Measurements from ENCODE around the gene PCDHA7.
"Not testable (repeated sequence)": the region's sequence is repeated elsewhere in the genome, so short reads cannot be mapped to it uniquely, and the experiment has no call there.

The PCDHA7 gene

GRCh38 chr5:140857177-140857986 is 23.3 kb downstream of the PCDHA7 start:
- no peak for DNase-seq (ENCODE audit: low read depth in 2 of 2)

GRCh38 chr5:140857987-140858240 is 23.8 kb downstream of the PCDHA7 start:
- no peak for DNase-seq (ENCODE audit: low read depth in 2 of 2)

GRCh38 chr5:140862441-140863295 is 28.6 kb downstream of the PCDHA7 start:
- DNase-seq (ENCODE audit: low read depth in 2 of 2) = no peak

- DNase-seq (ENCODE audit: low read depth in 2 of 2) = no peak
Observed at GRCh38 chr5:140868721-140869554, 34.9 kb downstream of the PCDHA7 start, which contains the start of gene PCDHA11. TSS of gene PCDHA11 (plus strand) at chr5:140868957. CDS start at chr5:140869104, 147 bp downstream.

GRCh38 chr5:140869555-140869886 is 35.5 kb downstream of the PCDHA7 start:
- DNase-seq (ENCODE audit: low read depth in 2 of 2) = no peak

GRCh38 chr5:140870221-140871201 is 36.4 kb downstream of the PCDHA7 start:
- no peak for DNase-seq (ENCODE audit: low read depth in 2 of 2)

GRCh38 chr5:140875085-140876065 is 41.3 kb downstream of the PCDHA7 start, which contains the start of gene PCDHA12:
TSS of gene PCDHA12 (plus strand) at chr5:140875308. CDS start at chr5:140875473, 165 bp downstream.
- DNase-seq (ENCODE audit: low read depth in 2 of 2) = no peak

- DNase-seq (ENCODE audit: low read depth in 2 of 2) = not testable (repeated sequence)
Observed at GRCh38 chr5:140876541-140877261, 42.6 kb downstream of the PCDHA7 start.

GRCh38 chr5:140877262-140877581 is 43.2 kb downstream of the PCDHA7 start:
- no peak for DNase-seq (ENCODE audit: low read depth in 2 of 2)

GRCh38 chr5:140881889-140882590 is 48.0 kb downstream of the PCDHA7 start, which contains the start of gene PCDHA13:
TSS of gene PCDHA13 (plus strand) at chr5:140882124. CDS start at chr5:140882269, 145 bp downstream.
- no peak for DNase-seq (ENCODE audit: low read depth in 2 of 2)

GRCh38 chr5:140882591-140882899 is 48.5 kb downstream of the PCDHA7 start:
- no peak for DNase-seq (ENCODE audit: low read depth in 2 of 2)

- no peak for DNase-seq (ENCODE audit: low read depth in 2 of 2)
Observed at GRCh38 chr5:140883373-140883772, 49.3 kb downstream of the PCDHA7 start.

GRCh38 chr5:140883927-140884697 is 50.0 kb downstream of the PCDHA7 start:
- no peak for DNase-seq (ENCODE audit: low read depth in 2 of 2)

All from fibroblast of skin of left quadriceps (primary cell).